ENCODE data around the gene DFFB. TPM values are rescaled to one million over a fixed set of nuclear protein-coding genes. Genes with fewer than 3 reads are reported as not detected.

DFFB gene
- total RNA-seq, 6 experiments from 2014 or later: 2.0 to 3.5 (median 2.9) TPM

DNA sequence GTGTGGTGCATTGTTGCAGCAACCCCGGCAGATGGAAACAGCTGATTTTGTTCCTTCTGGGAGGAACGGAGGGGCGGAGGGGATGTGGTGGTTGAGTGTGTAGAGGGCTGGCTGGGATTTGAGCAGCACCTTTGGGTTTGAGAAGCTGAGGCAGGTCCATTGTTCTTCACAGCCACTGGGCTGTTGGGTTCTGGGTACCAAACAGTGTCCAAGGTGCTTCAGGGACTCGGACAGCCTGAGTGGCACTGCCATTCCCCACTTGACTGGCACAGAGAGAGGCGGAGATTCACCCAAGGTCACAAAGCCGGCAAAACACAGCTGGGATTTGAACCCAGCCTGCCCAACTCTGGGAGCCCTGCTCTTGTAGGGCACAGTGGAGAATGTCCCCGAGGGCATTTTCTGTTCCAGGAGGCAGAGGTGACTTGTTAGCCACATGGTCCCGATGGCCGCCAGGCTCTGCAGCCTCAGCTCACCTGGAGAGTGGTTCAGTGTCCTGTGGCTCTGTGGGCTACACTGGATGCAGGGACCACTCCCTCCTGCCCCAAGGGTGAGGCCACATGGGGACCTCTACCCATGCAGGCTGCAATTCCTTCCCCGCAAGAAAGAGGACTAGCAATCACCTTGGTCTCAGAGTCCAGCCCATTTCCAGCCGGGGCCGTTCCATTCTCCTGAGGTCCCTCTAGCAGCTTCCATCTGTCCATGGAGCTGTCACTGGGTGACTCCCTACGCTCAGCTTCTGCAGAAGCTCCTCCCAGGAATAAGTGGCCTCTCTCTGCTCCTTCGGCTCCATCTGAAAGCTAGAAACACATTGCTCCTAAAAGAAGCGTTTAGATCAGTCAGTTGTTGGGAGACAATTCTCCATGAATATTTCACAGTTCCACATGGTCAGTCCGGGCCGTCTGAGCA lies 74.0 kb downstream of the DFFB start:
- Histone ChIP-seq H3K4me1 (no peaks in the 10 kb centered on the region), H3K4me3 (no peak overlapping the region), H3K9me3 (no peaks in the 10 kb centered on the region), H3K27me3 (no peaks in the 10 kb centered on the region), H3K36me3 (no peaks in the 10 kb centered on the region), H3K27ac (no peak overlapping the region)
- intact Hi-C loops (cut with DNase I): no loop called here
- WGBS (ENCODE audit: insufficient coverage, low coverage, low lambda C conversion rate, missing lambda C conversion rate): 36% methylated on average over 7 of the region's 17 CpGs
- ATAC-seq (peak in 1 of 4 donors; percentile 12), DNase-seq (peak in 1 of 3 donors; percentile 19)
- TF ChIP-seq, protein P1, sequence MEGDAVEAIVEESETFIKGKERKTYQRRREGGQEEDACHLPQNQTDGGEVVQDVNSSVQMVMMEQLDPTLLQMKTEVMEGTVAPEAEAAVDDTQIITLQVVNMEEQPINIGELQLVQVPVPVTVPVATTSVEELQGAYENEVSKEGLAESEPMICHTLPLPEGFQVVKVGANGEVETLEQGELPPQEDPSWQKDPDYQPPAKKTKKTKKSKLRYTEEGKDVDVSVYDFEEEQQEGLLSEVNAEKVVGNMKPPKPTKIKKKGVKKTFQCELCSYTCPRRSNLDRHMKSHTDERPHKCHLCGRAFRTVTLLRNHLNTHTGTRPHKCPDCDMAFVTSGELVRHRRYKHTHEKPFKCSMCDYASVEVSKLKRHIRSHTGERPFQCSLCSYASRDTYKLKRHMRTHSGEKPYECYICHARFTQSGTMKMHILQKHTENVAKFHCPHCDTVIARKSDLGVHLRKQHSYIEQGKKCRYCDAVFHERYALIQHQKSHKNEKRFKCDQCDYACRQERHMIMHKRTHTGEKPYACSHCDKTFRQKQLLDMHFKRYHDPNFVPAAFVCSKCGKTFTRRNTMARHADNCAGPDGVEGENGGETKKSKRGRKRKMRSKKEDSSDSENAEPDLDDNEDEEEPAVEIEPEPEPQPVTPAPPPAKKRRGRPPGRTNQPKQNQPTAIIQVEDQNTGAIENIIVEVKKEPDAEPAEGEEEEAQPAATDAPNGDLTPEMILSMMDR (IDR thresholded peaks at IDR 0.05): no peak
- no peak for TF ChIP-seq POLR2A (IDR thresholded peaks at IDR 0.05)

DNA sequence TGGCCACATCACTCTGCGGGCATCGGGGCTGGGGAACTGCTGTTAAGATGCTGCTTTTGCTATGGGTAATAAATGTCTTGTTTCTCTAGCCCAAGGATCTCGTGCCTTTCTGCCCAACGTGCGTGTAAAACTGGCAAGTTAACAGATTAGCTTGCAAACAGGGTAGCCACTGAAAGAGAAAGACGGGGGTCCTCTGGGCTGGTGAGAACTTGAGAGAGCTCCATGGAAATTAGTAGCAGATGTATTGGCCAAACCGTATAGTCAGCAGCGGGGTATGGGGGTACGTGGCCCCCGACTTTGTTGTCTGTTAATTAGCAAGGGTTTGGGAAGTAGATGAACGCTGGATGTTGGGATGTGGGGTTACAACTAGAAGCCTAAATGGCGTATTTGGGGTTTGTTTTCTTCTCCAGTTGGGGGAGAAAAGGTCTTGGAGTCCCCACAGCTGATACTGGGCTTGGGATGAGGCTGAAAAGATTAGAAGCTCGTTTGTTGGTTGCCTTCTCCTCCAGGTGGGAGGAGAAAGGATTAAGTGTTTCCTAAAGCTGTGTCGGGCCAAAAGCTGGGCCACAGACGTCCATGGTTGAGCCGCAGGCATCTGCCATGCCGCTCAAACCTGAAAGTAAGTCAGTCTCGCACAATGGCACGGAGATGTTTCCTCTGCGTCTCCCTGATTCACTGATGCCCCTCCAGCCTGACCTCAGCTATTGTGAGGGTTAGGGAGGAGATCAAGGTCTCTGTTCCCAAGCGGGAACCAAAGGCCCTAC lies 75.1 kb downstream of the DFFB start:
- no peaks in the 10 kb centered on the region for H3K9me3 ChIP-seq
- no peak for ATAC-seq
- H3K4me3 ChIP-seq: no peak overlapping the region
- no peaks in the 10 kb centered on the region for H3K27me3 ChIP-seq
- intact Hi-C loops (cut with DNase I): no loop called here
- 58% methylated on average over 13 of the region's 21 CpGs for WGBS (ENCODE audit: insufficient coverage, low coverage, low lambda C conversion rate, missing lambda C conversion rate)
- H3K27ac ChIP-seq: no peak overlapping the region
- no peaks in the 10 kb centered on the region for H3K36me3 ChIP-seq
- TF ChIP-seq POLR2A (IDR thresholded peaks at IDR 0.05): no peak
- TF ChIP-seq, protein P1 (IDR thresholded peaks at IDR 0.05): no peak
- H3K4me1 ChIP-seq: no peaks in the 10 kb centered on the region
- DNase-seq: peak in 1 of 3 donors; percentile 7

Other genes starting within 250 kb of the DFFB start
- 1 to 10 TPM; 2.2 to 9.6 (median 4.4) TPM for gene MEGF6, start 246.0 kb upstream of the DFFB start, total RNA-seq
- 10 to 100 TPM; 42.5 to 54.6 (median 53.4) TPM for gene TPRG1L, start 232.5 kb upstream of the DFFB start, total RNA-seq
- 1 to 10 TPM; 5.6 to 9.1 (median 7.1) TPM for gene WRAP73, start 207.4 kb upstream of the DFFB start, total RNA-seq
- 1 to 10 TPM in 2 of 6 experiments, under 1 TPM in 4; 0.05 to 2.3 (median 0.32) TPM for gene TP73, start 205.0 kb upstream of the DFFB start, total RNA-seq
- not detected for gene CCDC27, start 105.0 kb upstream of the DFFB start, total RNA-seq
- 1 to 10 TPM; 2.6 to 8.7 (median 4.6) TPM for gene SMIM1, start 84.7 kb upstream of the DFFB start, total RNA-seq
- 10 to 100 TPM; 22.7 to 32.2 (median 25.8) TPM for gene LRRC47, start 61.0 kb upstream of the DFFB start, total RNA-seq
- gene CEP104, start 265 bp upstream of the DFFB start, total RNA-seq: 10 to 100 TPM; 16.7 to 36.4 (median 26.6) TPM
- 10 to 100 TPM in 5 of 6 experiments, 1 to 10 TPM in 1; 9.7 to 20.9 (median 11.1) TPM for gene C1orf174, start 42.8 kb downstream of the DFFB start, total RNA-seq